ENCODE results near the gene BASP1.
"Not testable (repeated sequence)": the region's sequence is repeated elsewhere in the genome, so short reads cannot be mapped to it uniquely, and the experiment has no call there.

Gene BASP1

DNA sequence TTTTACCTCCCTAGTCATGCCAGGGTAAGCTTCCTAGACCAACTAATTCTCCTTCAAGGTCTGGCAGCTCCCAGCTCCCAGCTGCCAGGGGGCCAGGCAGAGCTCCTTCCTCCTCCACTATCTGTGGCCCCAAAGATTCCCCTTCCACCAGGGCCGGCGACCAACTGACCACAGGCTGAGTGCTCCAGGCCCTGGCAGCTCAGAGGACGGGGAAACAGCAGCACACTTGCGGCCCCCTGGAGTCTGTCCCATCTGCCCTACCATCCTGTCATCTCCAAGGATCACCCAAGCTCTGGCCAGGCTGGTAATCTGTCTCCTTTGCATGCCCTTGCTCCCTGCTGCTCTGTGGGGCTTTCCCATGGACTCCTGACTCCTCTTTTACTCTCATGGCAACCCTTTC is 31.2 kb upstream of the BASP1 start:
- no peak for DNase-seq (ENCODE audit: low spot score)
- TF ChIP-seq, protein P1, sequence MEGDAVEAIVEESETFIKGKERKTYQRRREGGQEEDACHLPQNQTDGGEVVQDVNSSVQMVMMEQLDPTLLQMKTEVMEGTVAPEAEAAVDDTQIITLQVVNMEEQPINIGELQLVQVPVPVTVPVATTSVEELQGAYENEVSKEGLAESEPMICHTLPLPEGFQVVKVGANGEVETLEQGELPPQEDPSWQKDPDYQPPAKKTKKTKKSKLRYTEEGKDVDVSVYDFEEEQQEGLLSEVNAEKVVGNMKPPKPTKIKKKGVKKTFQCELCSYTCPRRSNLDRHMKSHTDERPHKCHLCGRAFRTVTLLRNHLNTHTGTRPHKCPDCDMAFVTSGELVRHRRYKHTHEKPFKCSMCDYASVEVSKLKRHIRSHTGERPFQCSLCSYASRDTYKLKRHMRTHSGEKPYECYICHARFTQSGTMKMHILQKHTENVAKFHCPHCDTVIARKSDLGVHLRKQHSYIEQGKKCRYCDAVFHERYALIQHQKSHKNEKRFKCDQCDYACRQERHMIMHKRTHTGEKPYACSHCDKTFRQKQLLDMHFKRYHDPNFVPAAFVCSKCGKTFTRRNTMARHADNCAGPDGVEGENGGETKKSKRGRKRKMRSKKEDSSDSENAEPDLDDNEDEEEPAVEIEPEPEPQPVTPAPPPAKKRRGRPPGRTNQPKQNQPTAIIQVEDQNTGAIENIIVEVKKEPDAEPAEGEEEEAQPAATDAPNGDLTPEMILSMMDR (IDR thresholded peaks at IDR 0.05; ENCODE audit: extremely low read depth, missing control alignments) = no peak

DNA sequence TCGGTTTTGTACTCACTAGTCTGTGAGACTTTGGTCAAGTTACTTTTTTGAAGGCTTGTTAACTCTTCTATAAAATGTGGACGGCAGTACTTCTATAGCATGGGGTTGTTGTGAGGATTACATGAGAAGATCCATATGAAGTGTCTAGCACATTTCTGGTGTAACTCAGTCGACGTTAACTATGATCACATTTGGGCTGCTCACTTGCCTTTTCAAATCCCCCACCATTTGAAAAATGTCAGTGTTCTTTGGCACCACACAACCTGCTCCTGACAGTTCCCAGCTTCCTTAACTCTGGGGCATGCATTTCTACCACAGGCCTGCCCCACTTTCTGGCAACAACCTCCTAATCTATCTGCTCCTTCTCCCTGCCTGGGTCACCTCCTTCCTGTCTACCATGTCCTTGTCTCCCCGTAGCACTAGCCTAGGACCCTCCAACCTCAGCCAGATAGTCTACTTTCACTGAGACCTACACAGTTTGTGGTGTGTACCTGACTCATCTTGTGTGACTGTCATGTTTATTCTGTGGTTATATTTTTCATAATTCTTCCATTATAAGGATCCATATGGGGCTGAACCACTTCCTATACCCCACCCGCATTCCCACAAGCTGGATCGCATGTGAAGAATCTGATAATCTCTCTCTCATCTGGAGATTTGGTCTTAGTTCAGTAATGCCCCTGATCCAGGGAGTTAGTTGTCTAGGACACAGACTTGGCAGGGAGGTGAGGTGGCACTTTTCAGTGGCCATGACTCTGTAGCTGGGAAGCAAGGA is 30.2 kb upstream of the BASP1 start:
- DNase-seq (ENCODE audit: low spot score) = no peak
- TF ChIP-seq, protein P1 (IDR thresholded peaks at IDR 0.05; ENCODE audit: extremely low read depth, missing control alignments) = no peak

DNA sequence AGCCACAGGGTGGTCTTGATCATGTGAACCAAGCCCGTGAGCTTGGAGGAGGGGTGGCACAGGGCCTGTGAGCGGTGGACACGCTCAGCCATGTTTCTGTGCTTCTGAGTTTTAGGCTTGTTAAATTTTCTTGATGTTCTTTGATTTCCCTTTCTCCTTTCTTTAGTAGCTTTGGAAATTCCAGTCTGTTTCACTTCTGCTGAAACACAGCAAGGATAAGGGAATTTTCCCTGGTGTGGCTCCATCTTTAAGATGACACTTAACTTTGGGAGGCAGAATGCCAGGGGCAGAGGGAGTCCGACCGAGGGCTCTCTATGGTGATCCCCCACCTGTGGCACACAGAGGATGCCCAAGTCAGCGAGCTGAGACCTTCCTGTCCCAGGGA is 29.7 kb upstream of the BASP1 start:
- TF ChIP-seq, protein P1 (IDR thresholded peaks at IDR 0.05; ENCODE audit: extremely low read depth, missing control alignments) = no peak
- DNase-seq (ENCODE audit: low spot score) = no peak

DNA sequence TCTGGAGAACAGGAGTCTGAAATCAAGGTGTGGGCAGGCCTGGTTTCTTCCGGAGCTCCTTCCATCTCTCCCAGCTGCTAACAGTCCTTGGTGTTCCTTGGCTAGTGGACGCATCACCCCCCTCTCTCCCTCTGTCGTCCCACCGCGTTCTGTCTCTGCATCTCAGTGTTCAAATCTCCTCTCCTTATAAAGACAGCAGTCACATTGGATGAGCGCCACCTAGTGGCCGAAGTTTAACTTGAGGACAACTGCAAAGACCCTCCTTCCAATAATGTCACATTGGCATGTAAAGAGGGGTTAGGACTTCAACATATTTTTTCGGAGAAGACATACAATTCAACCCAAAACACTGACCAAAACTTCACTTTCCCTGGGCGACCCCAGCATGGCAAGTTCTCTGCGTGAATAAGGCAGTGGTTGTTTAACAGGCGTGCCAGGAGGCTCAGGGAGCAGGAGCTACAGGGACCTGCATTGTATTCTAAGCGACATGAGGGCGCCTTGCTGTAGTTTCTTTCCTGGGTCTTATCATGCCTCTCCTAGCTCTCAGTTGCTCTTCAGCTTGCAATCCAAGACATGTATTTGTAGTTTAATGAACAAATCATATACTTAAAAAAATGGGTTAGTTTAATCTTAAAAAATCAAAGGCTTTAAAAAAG is 27.9 kb upstream of the BASP1 start:
- DNase-seq (ENCODE audit: low spot score) = peak; percentile 48
- TF ChIP-seq, protein P1 (IDR thresholded peaks at IDR 0.05; ENCODE audit: extremely low read depth, missing control alignments) = peak; percentile 65

DNA sequence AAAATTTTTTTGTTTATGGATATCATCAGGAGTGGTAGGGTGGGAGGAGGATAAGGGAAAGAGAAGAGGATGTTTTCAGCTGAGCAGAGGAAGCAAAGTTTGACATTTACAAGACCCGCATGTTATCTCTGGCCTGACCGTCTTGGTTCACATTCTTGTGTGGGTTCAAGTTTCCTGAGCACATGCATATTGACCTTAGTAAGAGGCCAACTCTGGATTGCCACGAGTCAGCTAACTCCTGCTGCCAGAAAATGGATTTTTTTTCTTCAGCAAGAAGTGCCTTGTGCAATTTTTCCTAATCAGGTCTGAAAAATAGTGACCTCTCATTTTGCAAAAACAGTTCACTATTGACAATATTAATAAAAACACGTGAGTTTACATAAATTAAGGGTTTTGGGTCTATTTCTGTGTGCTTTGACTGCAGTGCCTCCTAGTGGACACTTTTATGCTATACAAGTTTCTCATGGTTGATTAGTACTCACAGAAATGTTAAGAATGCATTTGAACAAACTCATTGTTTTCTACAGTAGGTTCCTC is 27.1 kb upstream of the BASP1 start:
- peak; percentile 33 for DNase-seq (ENCODE audit: low spot score)
- TF ChIP-seq, protein P1 (IDR thresholded peaks at IDR 0.05; ENCODE audit: extremely low read depth, missing control alignments) = peak; percentile 39

DNA sequence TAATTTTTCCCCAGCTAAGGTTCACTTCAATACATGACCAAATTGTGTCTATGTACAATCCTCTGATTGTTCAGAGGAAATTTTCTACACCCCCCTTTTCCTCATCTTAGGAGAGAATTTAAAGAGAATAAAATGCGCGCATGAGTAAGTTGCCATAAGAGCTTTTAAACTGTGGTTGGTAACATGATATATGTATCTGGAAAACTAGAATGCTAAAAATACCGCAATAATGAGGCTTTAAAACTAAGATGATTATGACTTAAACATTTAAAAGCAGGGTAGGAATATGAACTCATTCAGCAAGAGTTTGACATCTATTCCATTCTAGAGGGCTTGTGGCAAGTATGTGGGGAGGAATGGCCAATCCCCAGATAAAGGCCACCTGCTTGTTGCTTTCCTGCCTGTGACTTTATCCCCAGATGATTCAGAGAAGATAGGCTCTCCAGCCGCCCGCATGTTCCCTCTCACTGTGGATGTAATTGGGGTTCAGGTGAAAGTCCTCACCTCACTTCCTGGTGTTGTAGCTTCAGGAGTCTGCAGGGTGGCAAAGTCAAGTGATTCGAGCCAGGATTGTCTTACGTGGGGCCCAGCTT is 26.5 kb upstream of the BASP1 start:
- TF ChIP-seq, protein P1 (IDR thresholded peaks at IDR 0.05; ENCODE audit: extremely low read depth, missing control alignments) = no peak
- no peak for DNase-seq (ENCODE audit: low spot score)

DNA sequence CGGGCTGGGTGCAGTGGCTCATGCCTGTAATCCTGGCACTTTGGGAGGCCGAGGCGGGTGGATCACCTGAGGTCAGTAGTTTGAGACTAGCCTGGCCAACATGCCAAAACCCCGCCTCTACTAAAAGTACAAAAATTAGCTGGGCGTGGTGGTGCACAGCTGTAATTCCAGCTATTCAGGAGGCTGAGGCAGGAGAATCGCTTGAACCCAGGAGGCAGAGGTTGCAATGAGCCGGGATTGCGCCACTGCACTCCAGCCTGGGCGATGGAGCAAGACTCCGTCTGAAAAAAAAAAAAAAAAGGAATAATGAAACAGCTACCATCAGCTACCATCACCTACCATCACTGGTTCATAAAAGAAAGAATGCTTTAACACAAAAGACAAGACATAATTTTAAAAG is 25.9 kb upstream of the BASP1 start:
- DNase-seq (ENCODE audit: low spot score) = not testable (repeated sequence)
